Measurements from ENCODE around the gene PXDN.

DNA sequence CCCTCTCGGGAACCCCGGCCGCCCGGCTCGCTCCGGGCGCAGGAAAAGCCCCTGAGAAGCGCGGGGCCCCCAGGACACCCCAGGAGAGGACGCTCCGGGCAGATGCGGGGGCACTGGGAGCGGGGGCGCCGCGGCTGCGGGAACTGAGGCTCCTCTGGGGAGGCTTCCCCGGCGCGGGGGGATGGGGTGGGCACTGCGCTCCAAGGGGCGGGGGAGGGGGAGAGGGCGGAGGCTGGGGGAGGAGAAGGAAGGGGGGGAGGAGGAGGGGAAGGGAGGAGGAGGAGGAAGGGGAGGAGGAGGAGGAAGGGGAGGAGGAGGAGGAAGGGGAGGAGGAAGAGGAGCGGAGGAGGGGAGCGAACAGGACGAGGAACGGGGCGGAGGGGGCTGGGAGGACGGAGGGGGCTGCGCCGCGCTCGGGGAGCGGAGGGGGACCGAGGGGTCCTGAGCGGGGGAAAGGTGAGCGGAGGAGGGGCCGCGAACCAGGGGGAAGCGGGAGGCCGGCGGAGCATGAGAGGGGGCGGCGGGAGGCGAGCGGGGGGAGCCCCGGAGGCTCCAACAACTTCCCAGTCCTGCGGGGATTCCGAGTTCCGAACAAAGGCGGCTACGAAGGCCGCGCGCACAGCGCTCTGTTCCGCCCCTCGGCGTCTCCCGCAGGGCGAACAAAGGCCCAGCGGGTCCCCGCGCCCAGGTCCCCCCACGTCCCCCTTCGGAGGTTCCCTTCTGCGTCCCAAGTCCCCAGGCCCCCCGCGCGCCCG is 742 bp downstream of the PXDN start:
- TF ChIP-seq POLR2A (IDR thresholded peaks at IDR 0.05; ENCODE audit: extremely low read depth, insufficient read length) = no peak
- no peak for TF ChIP-seq MYC (IDR thresholded peaks at IDR 0.05; ENCODE audit: low read depth, low read length)
- TF ChIP-seq, protein P1, sequence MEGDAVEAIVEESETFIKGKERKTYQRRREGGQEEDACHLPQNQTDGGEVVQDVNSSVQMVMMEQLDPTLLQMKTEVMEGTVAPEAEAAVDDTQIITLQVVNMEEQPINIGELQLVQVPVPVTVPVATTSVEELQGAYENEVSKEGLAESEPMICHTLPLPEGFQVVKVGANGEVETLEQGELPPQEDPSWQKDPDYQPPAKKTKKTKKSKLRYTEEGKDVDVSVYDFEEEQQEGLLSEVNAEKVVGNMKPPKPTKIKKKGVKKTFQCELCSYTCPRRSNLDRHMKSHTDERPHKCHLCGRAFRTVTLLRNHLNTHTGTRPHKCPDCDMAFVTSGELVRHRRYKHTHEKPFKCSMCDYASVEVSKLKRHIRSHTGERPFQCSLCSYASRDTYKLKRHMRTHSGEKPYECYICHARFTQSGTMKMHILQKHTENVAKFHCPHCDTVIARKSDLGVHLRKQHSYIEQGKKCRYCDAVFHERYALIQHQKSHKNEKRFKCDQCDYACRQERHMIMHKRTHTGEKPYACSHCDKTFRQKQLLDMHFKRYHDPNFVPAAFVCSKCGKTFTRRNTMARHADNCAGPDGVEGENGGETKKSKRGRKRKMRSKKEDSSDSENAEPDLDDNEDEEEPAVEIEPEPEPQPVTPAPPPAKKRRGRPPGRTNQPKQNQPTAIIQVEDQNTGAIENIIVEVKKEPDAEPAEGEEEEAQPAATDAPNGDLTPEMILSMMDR (IDR thresholded peaks at IDR 0.05; ENCODE audit: low read depth, low read length) = no peak
